Muscle layer of colon (tissue), 2 donors: ENCODE measurements around the gene RMI1.

Experiments used
- H3K27ac ChIP-seq: one replicate; pipeline ENCODE4 v1.7.0; 2013; ENCODE audit warnings: low read depth, mild to moderate bottlenecking, low read length, moderate library complexity
- H3K27me3 ChIP-seq, 2 donors: one replicate each; pipeline ENCODE4 v1.7.0; 2013; ENCODE audit warnings: low read length in 2 of 2, mild to moderate bottlenecking in 2 of 2; ENCODE audit not compliant: insufficient read depth in 2 of 2, control insufficient read depth in 1 of 2
- H3K36me3 ChIP-seq: one replicate; pipeline ENCODE4 v1.7.0; 2013; ENCODE audit warnings: mild to moderate bottlenecking, low read length; ENCODE audit not compliant: insufficient read depth
- H3K4me1 ChIP-seq: one replicate; pipeline ENCODE4 v1.7.0; 2013; ENCODE audit warnings: mild to moderate bottlenecking, low read length; ENCODE audit not compliant: insufficient read depth
- H3K4me3 ChIP-seq, 2 donors: one replicate each; pipeline ENCODE4 v1.7.0; 2013; ENCODE audit warnings: low read length in 2 of 2, low read depth in 1 of 2, mild to moderate bottlenecking in 1 of 2, moderate library complexity in 1 of 2
- H3K9ac ChIP-seq: one replicate; pipeline ENCODE4 v1.7.0; 2013; ENCODE audit warnings: low read length
- H3K9me3 ChIP-seq: one replicate; pipeline ENCODE4 v1.7.0; 2013; ENCODE audit warnings: mild to moderate bottlenecking, low read length
- donor health status: abdominal sarcoma.
- donor health status: Adenocarcinoma of cecum.

Gene RMI1

GRCh38 chr9:83991355-83991754, 10.8 kb downstream of the RMI1 start:
- H3K9me3 ChIP-seq: no peaks in the 10 kb centered on the region
- no peaks in the 10 kb centered on the region for H3K27me3 ChIP-seq
- H3K9ac ChIP-seq: no peak overlapping the region
- no peak overlapping the region for H3K27ac ChIP-seq
- H3K36me3 ChIP-seq: no peaks in the 10 kb centered on the region
- no peak overlapping the region for H3K4me3 ChIP-seq
- no peaks in the 10 kb centered on the region for H3K4me1 ChIP-seq

DNA sequence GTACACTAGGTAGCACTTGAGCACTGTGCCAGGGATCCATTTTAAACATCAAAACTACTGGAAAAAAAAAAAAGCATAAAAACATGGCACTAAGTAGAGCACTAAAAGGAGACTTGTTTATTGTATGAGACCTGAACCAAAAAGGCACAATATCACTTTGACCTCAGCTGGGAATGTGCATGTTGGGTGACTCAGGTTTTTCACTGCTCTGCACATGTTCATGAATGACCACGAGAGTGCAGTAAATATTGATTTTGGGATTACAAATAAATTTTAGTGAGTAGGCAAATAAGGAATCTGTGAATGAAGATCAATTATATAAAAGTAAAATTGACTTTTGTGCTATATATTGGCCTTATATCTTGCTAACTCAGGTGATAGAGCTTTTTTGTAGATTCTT, 11.8 kb downstream of the RMI1 start:
- H3K4me3 ChIP-seq: no peak overlapping the region
- no peaks in the 10 kb centered on the region for H3K4me1 ChIP-seq
- no peak overlapping the region for H3K27ac ChIP-seq
- no peaks in the 10 kb centered on the region for H3K27me3 ChIP-seq
- H3K36me3 ChIP-seq: no peaks in the 10 kb centered on the region
- no peak overlapping the region for H3K9ac ChIP-seq
- no peaks in the 10 kb centered on the region for H3K9me3 ChIP-seq

DNA sequence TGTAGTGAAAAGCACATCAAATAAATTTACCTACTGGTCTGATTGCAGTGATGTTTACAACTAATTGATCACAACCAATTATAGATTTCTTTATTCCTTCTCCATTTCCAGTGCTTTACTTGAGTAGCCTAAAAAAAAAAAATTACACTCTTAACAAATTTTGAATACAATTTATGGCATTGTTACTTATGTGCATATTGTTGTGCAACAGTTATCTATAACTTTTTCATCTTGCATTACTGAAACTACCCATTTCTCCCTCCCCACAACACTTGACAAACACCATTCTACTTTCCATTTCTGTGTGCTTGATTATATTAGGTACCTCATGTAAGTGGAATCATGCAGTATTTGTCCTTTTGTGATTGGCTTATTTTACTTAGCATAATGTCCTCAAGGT, 12.3 kb downstream of the RMI1 start:
- H3K4me3 ChIP-seq: no peak overlapping the region
- no peak overlapping the region for H3K9ac ChIP-seq
- no peaks in the 10 kb centered on the region for H3K36me3 ChIP-seq
- no peaks in the 10 kb centered on the region for H3K27me3 ChIP-seq
- H3K4me1 ChIP-seq: no peaks in the 10 kb centered on the region
- H3K9me3 ChIP-seq: no peaks in the 10 kb centered on the region
- no peak overlapping the region for H3K27ac ChIP-seq

DNA sequence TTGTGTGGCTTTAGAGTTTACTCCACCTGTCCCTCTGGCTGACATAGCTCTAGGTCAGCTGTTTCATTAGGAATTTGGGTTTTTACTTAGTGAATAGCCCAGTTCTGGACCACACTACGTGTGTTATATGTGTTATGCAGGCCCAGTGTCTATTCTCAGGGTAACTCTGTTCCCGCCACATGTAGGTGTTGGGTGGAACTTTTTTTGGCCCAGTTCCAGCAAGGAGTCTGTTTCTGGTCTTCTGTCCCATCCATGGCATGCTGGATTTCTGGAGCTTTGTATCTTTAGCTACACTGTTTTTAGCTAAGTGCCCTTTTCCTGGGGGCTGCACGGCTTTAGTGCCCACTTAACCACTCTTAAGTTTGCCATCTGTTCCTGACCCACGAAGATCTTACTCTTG, 15.5 kb downstream of the RMI1 start:
- Histone ChIP-seq H3K4me3 (no peak overlapping the region), H3K36me3 (no peaks in the 10 kb centered on the region), H3K4me1 (no peaks in the 10 kb centered on the region), H3K9me3 (no peaks in the 10 kb centered on the region), H3K27ac (no peak overlapping the region), H3K9ac (no peak overlapping the region), H3K27me3 (no peaks in the 10 kb centered on the region)

GRCh38 chr9:83999141-83999918, 18.7 kb downstream of the RMI1 start:
- Histone ChIP-seq H3K4me3 (no peak overlapping the region), H3K4me1 (no peaks in the 10 kb centered on the region), H3K27me3 (no peaks in the 10 kb centered on the region), H3K9ac (no peak overlapping the region), H3K27ac (no peak overlapping the region), H3K36me3 (no peaks in the 10 kb centered on the region), H3K9me3 (no peaks in the 10 kb centered on the region)

GRCh38 chr9:84000186-84000585, 19.6 kb downstream of the RMI1 start:
- no peaks in the 10 kb centered on the region for H3K4me1 ChIP-seq
- H3K9ac ChIP-seq: no peak overlapping the region
- no peaks in the 10 kb centered on the region for H3K9me3 ChIP-seq
- no peaks in the 10 kb centered on the region for H3K36me3 ChIP-seq
- H3K4me3 ChIP-seq: no peak overlapping the region
- H3K27me3 ChIP-seq: no peaks in the 10 kb centered on the region
- H3K27ac ChIP-seq: no peak overlapping the region

DNA sequence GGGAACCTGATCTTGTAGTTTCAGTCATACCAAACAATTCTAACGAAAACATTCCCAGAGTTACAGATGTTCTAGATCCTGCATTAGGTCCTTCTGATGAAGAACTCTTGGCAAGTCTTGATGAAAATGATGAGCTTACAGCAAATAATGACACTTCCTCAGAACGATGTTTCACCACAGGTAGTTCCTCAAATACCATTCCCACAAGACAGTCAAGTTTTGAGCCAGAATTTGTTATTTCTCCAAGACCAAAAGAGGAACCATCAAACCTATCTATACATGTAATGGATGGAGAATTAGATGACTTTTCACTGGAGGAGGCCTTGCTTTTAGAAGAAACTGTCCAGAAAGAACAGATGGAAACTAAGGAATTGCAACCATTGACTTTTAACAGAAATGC, 21.0 kb downstream of the RMI1 start:
- no peaks in the 10 kb centered on the region for H3K36me3 ChIP-seq
- H3K27me3 ChIP-seq: no peaks in the 10 kb centered on the region
- no peak overlapping the region for H3K27ac ChIP-seq
- no peak overlapping the region for H3K9ac ChIP-seq
- H3K9me3 ChIP-seq: no peaks in the 10 kb centered on the region
- no peak overlapping the region for H3K4me3 ChIP-seq
- H3K4me1 ChIP-seq: no peaks in the 10 kb centered on the region

- H3K36me3 ChIP-seq: no peaks in the 10 kb centered on the region
- H3K9ac ChIP-seq: no peak overlapping the region
- no peak overlapping the region for H3K4me3 ChIP-seq
- no peaks in the 10 kb centered on the region for H3K9me3 ChIP-seq
- H3K27ac ChIP-seq: no peak overlapping the region
- no peaks in the 10 kb centered on the region for H3K4me1 ChIP-seq
- no peaks in the 10 kb centered on the region for H3K27me3 ChIP-seq
These were observed 21.7 kb downstream of the RMI1 start for GRCh38 chr9:84002344-84002743.

GRCh38 chr9:84003246-84003645, 22.6 kb downstream of the RMI1 start:
- no peak overlapping the region for H3K4me3 ChIP-seq
- H3K4me1 ChIP-seq: no peaks in the 10 kb centered on the region
- H3K9ac ChIP-seq: no peak overlapping the region
- no peak overlapping the region for H3K27ac ChIP-seq
- no peaks in the 10 kb centered on the region for H3K9me3 ChIP-seq
- no peaks in the 10 kb centered on the region for H3K27me3 ChIP-seq
- no peaks in the 10 kb centered on the region for H3K36me3 ChIP-seq

GRCh38 chr9:84007662-84008061, 27.1 kb downstream of the RMI1 start:
- H3K4me1 ChIP-seq: no peaks in the 10 kb centered on the region
- H3K36me3 ChIP-seq: no peaks in the 10 kb centered on the region
- H3K9me3 ChIP-seq: no peaks in the 10 kb centered on the region
- no peak overlapping the region for H3K9ac ChIP-seq
- no peaks in the 10 kb centered on the region for H3K27me3 ChIP-seq
- H3K4me3 ChIP-seq: no peak overlapping the region
- no peak overlapping the region for H3K27ac ChIP-seq

- Histone ChIP-seq H3K4me3 (no peak overlapping the region), H3K9me3 (no peaks in the 10 kb centered on the region), H3K27me3 (no peaks in the 10 kb centered on the region), H3K4me1 (no peaks in the 10 kb centered on the region), H3K9ac (no peak overlapping the region), H3K36me3 (no peaks in the 10 kb centered on the region), H3K27ac (no peak overlapping the region)
These were observed 43.5 kb downstream of the RMI1 start for GRCh38 chr9:84024041-84024575.

DNA sequence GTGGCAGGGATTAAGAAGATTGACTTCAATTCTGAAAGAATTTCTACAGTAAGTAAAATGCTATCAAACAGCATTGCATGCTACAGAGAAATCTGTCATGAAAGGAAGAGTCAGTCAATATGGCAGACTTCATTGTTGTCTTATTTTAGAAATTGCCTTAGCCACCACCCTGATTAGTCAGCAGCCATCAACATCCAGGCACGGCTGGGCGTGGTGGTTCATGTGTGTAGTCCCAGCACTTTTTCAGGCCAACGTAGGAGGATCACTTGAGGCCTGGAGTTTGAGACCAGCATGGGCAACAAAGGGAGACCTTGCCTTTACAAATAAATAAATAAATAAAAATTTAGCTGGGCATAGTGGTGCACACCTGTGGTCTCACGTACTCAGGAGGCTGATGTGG, 46.6 kb downstream of the RMI1 start:
- Histone ChIP-seq H3K27me3 (no peaks in the 10 kb centered on the region), H3K4me1 (no peaks in the 10 kb centered on the region), H3K9ac (no peak overlapping the region), H3K4me3 (no peak overlapping the region), H3K36me3 (no peaks in the 10 kb centered on the region), H3K27ac (no peak overlapping the region), H3K9me3 (no peaks in the 10 kb centered on the region)
